ENCODE results near the gene THOC2. TPM values are rescaled to one million over a fixed set of nuclear protein-coding genes. Genes with fewer than 3 reads are reported as not detected.
"Not testable (repeated sequence)": the region's sequence is repeated elsewhere in the genome, so short reads cannot be mapped to it uniquely, and the experiment has no call there.

Gene THOC2
- total RNA-seq, 2 experiments from 2014 or later: 73.8 to 99.1 TPM

DNA sequence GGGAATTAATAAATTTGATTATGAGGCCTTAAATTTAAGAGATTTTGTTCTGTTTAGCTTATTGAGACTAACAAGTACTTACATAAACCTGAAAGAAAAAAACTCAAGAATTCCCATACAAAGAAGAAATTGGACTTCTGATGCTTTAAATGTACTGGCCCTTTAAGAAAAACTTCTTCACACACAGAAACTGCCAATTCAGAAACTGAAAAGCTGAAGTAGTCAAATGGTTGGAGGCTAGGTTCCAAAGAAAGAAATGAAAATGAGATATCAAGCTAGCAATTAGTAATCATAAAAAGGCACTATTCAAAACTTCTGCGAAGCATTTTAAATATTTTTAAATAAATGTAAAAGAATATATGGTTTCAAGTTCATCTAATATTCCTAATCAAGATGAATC, 151.3 kb downstream of the THOC2 start:
- DNase-seq (ENCODE audit: low spot score): no peak
- no peak overlapping the region for H3K4me3 ChIP-seq (ENCODE audit: low read depth, low read length, poor library complexity, severe bottlenecking)
- H3K27ac ChIP-seq (ENCODE audit: low read depth, low read length, poor library complexity, severe bottlenecking): no peak overlapping the region
- intact Hi-C loops (cut with micrococcal nuclease; ENCODE audit: unreplicated experiment): no loop called here
- H2AFZ ChIP-seq (ENCODE audit: low read length): no peak overlapping the region
- H3K9me3 ChIP-seq (ENCODE audit: low read length): no peaks in the 10 kb centered on the region
- CTCF ChIA-PET (ENCODE audit: unreplicated experiment): no interaction called here
- no peaks in the 10 kb centered on the region for H3K9me2 ChIP-seq (ENCODE audit: insufficient read depth, low read length)
- BruUV-seq (replicated peaks): no TSS peak
- POLR2A ChIA-PET: interaction anchor here (1.0 kb wide), 1 partner anchor 22 kb away, joined by 3 read pairs; no protein-coding TSS in a partner anchor
- H3K4me2 ChIP-seq (ENCODE audit: low read length): no peak overlapping the region
- H4K20me1 ChIP-seq (ENCODE audit: insufficient read depth, low read length): no peaks in the 10 kb centered on the region
- H3K36me3 ChIP-seq (ENCODE audit: insufficient read depth, low read length): no peaks in the 10 kb centered on the region
- no peaks in the 10 kb centered on the region for H3K4me1 ChIP-seq (ENCODE audit: insufficient read depth, low read length, poor library complexity, severe bottlenecking)
- TF ChIP-seq EZH2phosphoT487 (IDR thresholded peaks at IDR 0.05; ENCODE audit: borderline replicate concordance, low read depth, low read length): no peak
- TF ChIP-seq, protein P1, sequence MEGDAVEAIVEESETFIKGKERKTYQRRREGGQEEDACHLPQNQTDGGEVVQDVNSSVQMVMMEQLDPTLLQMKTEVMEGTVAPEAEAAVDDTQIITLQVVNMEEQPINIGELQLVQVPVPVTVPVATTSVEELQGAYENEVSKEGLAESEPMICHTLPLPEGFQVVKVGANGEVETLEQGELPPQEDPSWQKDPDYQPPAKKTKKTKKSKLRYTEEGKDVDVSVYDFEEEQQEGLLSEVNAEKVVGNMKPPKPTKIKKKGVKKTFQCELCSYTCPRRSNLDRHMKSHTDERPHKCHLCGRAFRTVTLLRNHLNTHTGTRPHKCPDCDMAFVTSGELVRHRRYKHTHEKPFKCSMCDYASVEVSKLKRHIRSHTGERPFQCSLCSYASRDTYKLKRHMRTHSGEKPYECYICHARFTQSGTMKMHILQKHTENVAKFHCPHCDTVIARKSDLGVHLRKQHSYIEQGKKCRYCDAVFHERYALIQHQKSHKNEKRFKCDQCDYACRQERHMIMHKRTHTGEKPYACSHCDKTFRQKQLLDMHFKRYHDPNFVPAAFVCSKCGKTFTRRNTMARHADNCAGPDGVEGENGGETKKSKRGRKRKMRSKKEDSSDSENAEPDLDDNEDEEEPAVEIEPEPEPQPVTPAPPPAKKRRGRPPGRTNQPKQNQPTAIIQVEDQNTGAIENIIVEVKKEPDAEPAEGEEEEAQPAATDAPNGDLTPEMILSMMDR (conservative IDR thresholded peaks at IDR 0.05; ENCODE audit: low read length): no peak
- no peaks in the 10 kb centered on the region for H3K79me2 ChIP-seq (ENCODE audit: insufficient read depth, low read depth, low read length)

DNA sequence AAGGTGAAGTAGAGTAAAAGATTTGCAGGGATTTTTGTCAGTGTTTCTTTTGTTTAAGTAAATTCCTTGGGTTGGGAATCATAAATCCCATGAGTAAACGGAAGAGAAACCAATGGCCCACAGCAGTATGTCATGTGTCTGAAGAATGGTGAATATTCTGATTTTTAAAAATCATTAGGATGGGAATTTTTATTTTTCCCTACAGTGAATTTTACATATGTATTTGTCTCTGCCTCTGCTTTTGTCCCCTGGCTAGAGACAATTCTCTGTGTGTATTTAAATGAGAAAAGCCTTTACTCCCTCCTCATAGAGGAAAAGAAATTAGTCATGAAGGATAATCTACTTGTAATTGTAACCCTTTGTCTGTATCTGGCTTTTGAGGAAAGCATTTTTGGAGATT, 152.1 kb downstream of the THOC2 start:
- Histone ChIP-seq H3K27ac (ENCODE audit: low read depth, low read length, poor library complexity, severe bottlenecking) (no peak overlapping the region), H2AFZ (ENCODE audit: low read length) (no peak overlapping the region), H3K79me2 (ENCODE audit: insufficient read depth, low read depth, low read length) (no peaks in the 10 kb centered on the region), H3K4me1 (ENCODE audit: insufficient read depth, low read length, poor library complexity, severe bottlenecking) (no peaks in the 10 kb centered on the region), H3K9me2 (ENCODE audit: insufficient read depth, low read length) (no peaks in the 10 kb centered on the region), H3K36me3 (ENCODE audit: insufficient read depth, low read length) (no peaks in the 10 kb centered on the region), H3K4me2 (ENCODE audit: low read length) (no peak overlapping the region), H3K4me3 (ENCODE audit: low read depth, low read length, poor library complexity, severe bottlenecking) (no peak overlapping the region), H4K20me1 (ENCODE audit: insufficient read depth, low read length) (no peaks in the 10 kb centered on the region), H3K9me3 (ENCODE audit: low read length) (no peaks in the 10 kb centered on the region)
- DNase-seq (ENCODE audit: low spot score): no peak
- intact Hi-C loops (cut with micrococcal nuclease; ENCODE audit: unreplicated experiment): no loop called here
- ChIA-PET CTCF (ENCODE audit: unreplicated experiment) (no interaction called here), POLR2A (no interaction called here)
- TF ChIP-seq, protein P1 (conservative IDR thresholded peaks at IDR 0.05; ENCODE audit: low read length): no peak
- no peak for TF ChIP-seq EZH2phosphoT487 (IDR thresholded peaks at IDR 0.05; ENCODE audit: borderline replicate concordance, low read depth, low read length)
- BruUV-seq (replicated peaks): no TSS peak

DNA sequence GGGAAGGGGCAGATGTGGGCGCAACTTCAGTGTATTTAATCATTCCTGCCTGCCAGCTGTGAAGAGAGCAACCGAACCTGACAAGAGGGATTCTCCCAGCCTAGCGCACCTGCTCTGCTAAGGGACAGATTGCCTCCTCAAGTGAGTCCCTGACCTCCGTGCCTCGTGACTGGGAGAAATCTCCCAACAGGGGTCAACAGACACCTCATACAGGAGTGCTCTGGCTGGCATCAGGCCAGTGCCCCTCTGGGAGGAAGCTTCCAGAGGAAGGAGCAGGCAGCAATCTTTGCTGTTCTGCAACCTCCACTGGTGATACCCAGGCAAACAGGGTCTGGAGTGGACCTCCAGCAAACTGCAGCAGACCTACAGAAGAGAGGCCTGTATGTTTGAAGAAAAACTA, 158.8 kb downstream of the THOC2 start:
- H3K4me1 ChIP-seq (ENCODE audit: insufficient read depth, low read length, poor library complexity, severe bottlenecking); H3K4me2 ChIP-seq (ENCODE audit: low read length); DNase-seq (ENCODE audit: low spot score); intact Hi-C loops (cut with micrococcal nuclease; ENCODE audit: unreplicated experiment); POLR2A ChIA-PET; BruUV-seq (replicated peaks); H3K4me3 ChIP-seq (ENCODE audit: low read depth, low read length, poor library complexity, severe bottlenecking); CTCF ChIA-PET (ENCODE audit: unreplicated experiment); H3K9me3 ChIP-seq (ENCODE audit: low read length); H3K79me2 ChIP-seq (ENCODE audit: insufficient read depth, low read depth, low read length); H2AFZ ChIP-seq (ENCODE audit: low read length); H4K20me1 ChIP-seq (ENCODE audit: insufficient read depth, low read length); H3K36me3 ChIP-seq (ENCODE audit: insufficient read depth, low read length); H3K27ac ChIP-seq (ENCODE audit: low read depth, low read length, poor library complexity, severe bottlenecking); H3K9me2 ChIP-seq (ENCODE audit: insufficient read depth, low read length): not testable (repeated sequence)
